ENCODE measurements around the gene COPB2.
"Not testable (repeated sequence)": the region's sequence is repeated elsewhere in the genome, so short reads cannot be mapped to it uniquely, and the experiment has no call there.

The COPB2 gene

DNA sequence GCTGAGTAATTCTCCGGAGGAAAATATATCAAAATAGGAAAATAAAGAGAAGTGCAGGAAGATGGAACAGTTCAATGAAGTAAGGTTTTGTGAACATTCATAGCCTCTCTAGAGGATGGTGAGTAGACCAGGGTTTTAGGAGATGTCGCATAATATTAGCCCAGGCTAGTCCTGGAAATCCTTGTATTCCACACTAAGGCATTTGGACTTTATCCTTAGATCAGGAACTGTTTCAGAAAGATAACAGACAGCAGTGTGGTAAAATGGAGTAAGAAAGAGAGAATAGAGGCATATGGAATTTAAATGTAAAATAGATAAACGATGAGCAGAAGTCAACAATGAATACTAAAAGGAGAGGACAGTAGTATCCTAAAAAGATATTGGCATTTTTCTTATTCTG is 12.1 kb downstream of the COPB2 start:
- no peak for DNase-seq

DNA sequence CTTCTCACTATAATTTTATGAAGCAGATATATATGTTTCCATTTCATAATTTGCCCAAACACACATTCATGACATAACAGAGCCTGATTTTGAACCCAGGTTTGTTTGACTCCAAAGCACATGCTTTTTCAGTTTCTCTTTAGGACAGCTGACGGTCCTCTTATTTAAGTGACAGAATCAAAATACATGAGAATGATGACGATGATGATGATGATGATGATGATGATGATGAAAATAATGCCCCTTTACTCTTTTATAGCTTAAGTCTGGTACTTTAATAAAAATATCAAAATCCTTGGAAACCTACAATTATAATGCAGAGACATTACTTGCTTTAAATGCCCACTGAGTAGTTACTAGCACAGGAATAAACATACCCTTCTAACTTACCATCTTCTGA is 15.3 kb downstream of the COPB2 start:
- DNase-seq: no peak

DNA sequence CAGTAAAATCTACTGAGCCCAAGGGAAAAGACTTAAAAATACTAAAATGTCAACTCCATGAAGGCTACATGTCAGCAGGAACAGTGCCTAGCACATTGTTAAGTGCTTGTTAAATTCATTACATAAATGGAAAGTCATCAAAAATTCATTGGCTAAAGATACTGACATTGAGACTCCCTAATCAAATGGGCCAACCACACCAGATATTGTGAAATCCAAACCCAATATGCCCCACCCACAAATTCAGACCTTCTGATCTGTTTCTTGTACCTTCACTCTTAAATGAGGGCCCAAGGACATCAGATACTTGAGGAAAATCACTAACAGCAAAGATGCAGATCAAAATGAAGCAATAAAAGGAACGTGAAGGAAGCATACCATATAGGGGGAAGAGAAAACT is 24.9 kb downstream of the COPB2 start:
- no peak for DNase-seq

DNA sequence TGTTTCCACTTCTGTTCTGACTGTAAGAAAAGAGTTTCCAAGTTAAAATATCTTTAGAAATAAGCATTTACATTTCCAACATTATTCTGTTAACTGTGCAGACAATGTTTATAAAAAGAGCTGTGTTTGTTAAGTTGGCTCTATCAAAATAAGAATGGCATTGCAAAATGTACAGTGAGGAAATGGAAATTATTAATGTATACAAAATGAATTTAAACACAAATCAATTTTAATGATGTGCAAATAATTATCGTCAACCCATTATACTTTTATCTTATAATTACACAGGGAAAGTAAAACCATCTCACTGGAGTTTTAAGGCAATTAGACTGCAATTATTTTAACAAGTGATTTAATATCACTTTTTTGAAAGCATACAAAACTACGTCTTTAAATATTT is 28.2 kb downstream of the COPB2 start:
- no peak for DNase-seq

DNA sequence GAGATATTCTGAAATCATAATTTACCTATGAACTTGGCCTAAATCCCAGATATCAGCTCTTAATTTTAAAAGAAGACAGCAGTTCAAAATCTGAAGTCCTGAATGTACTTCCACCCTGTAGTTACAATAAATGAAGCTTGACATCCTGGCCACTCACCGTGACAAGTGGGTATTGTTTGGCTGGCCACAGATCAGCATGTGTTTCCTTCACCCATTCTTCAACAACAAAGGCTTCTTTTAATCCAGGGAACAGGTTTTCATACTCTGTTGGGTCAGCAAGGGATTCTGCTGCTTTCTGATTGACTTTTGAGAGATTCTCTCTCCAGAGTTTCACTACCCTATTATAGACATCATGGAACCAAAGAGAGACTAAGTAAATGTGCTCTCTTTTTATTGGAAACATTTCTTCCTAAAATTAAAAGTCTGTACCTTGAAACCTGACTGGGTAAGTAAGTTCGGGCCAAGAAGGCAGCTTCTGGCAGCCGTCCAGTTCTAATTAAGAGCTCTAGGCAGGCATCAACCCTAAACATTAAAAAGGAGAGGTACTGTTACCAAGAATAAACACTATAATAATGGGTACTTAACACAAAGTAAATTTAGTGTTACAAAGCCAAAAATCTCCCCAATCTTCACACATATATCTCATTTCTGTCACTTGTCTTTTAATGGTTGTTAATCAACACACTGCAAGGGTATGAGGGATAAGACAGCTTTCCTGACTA is 30.4 kb downstream of the COPB2 start:
- DNase-seq: no peak

DNA sequence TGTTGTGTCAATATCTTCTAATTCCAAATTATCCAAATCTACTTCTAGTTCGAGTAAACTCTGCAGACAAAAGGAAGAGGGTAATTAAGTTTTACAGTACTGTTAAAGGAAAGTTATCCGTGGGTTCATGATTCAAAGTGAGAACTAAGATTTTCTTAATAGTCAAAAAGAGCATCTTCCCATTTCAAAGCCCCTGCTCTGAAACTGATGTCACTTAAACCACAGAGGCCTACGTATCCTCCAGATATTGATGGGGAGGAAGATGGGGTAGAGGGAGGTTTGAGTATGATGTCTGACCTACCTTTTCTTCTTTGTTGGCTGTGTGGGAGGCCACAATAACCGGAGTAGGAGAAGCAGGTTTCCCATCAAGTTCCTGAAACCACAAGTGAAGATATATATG is 31.5 kb downstream of the COPB2 start:
- DNase-seq: no peak

DNA sequence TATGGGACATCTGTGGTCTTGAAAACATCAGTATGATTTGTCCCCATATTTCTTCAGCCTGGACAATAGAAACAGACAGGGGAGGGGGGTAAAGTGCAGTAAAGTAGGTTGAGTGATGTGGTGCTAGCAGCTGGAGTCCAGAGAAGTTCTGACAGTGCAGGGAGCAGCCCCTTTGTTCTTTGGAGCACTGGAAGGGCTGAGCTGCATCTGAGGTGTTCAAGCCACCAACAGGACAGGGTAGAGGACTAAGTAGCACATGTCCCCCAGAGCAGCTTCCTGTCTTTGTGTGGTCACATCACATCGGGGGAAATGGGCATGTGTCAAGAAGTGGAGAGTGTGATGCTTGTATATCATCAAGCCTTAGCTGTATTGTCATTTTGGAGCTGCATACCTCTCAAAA is 33.6 kb downstream of the COPB2 start:
- no peak for DNase-seq

DNA sequence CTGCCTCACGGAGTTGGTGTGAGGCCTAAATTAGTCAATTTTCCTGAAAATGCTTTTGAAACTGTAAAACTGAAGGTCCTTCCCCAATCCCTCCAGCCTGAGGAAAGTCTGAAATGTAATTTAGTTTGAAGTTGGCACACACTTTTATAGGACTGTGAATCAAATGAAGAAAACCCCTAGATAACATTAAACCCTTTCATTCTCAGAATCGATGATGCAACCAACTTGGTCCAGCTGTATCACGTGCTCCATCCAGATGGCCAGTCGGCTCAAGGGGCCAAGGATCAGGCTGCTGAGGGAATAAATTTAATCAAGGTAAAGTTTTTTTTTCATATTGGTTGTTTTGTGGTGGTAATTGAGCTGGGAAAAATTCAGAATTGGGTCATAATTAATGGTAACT is 34.0 kb downstream of the COPB2 start:
- DNase-seq: no peak

DNA sequence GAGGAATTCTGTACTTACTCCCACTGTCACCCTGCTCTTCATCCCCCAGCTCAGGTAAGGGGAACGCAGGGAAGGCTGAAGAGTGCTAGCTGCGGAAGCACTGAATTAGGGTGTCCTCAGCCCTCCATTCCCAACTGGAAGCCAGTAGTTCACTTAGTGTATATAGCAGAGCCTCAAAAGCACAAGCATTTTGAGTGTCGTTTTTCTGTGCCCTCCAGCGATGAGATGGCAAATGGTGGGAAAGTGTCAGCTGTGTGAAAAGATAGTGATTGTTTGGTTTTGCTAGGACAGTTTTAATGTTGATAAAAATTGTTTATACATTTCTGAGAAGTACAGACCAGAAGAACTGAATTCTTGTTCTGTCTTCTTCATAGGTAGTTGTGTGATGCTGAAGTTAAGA is 34.8 kb downstream of the COPB2 start:
- DNase-seq: no peak

DNA sequence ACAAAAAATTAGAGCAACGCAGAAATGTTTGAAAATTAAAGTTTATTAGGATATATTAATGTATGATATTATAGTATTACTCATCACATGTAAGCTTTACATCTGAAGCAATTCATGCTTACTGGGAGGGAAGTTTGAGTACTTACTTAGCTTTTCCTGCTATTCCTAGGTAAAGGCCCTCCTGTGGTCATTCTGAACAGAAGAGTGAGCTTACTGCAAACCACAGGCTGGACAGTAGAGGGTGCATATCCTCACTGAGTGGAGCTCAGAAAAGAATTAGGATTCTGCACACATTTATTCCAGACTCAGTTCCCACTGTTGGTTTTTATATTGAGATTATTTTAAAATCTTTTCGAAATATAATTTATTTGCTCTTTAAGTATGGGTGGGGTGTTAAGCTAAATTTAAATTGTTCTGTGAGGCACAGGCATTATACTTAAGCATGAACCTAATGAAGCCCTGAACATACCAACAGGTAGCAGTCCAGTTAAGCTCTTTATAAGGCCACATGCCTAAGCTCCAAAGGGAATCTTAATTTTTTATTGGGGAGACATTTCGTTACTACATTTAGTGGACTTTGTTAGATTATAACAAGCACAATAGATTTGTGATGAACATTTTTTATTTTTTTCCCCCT is 35.4 kb downstream of the COPB2 start:
- DNase-seq: peak; percentile 31 to 58

DNA sequence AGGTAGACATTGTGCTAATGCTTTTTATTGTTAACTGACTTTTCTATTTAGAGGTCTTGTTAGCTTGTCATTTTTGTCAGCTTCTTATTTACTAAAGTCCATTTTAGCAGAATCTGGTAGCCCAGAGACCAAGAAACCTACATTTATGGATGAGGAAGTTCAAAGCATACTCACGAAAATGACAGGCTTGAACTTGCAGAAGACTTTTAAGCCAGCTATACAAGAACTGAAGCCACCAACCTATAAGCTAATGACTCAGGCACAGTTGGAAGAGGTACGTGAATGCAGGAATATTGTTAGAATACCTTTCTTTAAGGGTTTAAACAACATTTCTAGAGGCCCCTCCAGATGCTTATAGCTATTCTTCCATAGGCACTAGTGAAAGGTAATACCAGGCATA is 42.7 kb downstream of the COPB2 start:
- DNase-seq: no peak

DNA sequence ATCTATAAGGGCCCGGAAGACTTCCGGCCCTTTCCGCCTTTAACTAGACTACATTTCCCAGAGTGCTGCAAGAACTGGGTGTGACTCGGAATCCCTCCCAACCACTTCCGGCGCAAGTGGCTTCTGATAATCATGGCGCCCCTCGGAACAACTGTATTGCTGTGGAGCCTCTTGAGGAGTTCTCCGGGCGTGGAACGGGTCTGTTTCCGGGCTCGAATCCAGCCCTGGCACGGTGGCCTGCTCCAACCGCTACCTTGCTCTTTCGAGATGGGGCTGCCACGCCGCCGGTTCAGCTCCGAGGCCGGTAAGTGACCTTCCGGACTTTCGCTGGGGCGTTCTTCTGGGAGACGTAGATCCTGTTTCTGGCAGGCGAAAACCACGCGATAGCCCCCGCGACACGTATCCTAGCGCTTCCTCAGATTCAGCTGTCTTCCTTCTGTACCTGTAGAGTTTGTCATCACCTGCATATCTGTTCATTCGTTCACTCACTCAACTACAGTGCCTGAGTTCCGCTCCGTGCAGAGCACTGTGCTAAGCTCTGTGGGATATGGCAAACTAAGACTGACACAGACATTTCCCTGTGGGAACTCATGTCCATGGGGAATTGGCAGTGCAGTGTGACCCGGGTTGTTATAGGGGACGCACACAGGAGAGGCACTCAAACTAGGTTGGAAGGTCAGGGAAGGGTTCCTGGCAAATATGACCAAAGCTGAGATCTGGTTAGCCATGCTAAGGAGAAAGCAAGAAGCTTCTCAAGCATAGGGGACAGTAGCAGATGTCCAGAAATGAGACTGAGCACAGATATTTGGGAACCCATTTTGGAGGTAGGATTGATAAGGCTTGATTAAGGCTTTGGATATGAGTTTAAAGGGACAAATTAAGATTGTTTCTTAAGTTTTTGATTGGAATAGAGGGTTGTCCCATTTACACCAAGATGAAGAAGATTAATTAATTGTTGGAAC is 45.3 kb downstream of the COPB2 start, which contains the start of gene MRPS22:
Gene MRPS22 (plus strand): TSS at position 126 of the 962 bp plus-strand sequence. CDS start 7 bp downstream, at position 133.
- peak; percentile 82 to 92 for DNase-seq

DNA sequence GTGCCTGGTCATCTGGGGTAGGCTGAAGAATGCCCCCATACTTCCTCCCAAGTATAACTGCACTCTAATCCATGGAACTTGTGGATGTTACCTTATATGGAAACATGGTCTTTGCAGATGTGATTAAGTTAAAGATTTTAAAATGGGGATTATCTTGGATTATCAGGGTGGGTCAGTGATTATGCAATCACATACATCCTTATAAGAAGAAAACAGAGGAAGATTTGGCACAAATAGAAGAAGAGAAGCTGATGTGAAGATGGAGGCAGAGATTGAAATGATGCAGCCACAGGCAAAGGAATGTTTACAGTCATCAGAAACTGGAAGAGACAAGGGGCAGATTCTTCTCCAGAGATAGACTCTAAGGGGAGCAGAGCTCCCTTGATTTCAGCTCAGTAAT is 47.4 kb downstream of the COPB2 start:
- DNase-seq: no peak

DNA sequence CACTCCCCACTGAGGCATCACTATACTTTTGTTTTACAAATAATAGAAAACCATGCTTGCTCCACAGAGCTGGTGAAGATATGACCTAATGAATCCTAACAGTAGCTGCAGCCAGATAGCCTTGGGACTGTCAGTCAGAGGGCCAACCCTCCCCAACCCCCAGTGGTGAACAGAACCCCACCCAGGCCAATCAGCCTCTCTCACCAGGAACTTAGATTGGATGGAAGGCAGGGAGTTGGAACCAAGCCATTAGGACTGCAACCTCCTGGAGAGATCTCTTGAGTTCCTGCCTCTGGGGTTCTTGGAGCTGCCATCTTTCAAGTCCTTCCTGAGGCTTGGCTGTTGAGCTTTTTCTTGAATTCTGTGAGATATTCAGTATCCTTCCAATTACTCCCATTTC is 48.7 kb downstream of the COPB2 start:
- DNase-seq: no peak

DNA sequence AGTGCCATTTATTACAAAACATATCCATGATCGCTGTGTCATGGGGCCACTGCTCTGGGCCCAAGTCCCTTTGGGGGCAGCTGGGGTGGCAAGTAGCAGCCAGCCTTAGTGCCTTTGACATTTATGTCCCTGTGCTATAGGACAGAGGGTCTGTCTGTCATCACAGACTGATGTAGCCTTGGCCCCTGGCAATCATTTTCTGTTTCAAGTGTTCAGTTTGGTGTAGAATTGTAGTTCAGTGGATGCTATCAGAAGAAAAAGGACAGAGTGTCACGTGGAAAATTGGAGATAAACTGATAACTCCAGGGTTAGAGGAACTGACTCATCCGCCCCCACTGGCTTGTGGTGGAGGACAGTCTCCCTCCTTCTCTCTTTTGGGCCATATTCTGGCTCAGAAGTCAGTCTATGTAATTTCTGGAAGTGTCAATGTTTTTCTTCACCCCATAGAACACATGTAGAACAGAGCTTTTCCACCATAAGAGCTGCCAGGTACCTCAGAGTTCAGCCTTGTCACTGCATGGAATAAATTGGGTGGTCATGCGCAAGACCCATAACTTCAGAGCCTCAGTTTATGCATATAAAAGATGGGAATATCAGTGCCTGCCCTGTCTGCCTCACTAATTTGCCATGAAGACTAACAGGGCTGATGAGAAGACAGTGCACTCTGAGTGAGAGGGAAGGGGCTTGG is 50.1 kb downstream of the COPB2 start:
- no peak for DNase-seq

DNA sequence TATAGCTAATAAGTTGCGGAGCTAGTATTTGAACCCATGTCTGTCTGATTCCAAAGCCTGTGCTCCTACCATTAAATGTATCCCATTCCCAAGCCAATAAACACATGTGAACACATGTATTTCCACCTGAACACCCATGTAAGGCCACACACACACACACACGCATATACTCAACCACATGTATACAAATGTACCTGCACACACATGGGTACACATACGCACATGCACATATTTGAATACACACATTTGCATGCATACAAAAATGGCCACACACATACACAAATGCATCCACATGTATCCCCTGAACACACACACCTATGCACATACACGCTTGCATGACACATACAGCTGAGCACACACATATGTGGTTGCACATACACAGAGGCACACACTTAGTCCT is 51.0 kb downstream of the COPB2 start:
- no peak for DNase-seq

DNA sequence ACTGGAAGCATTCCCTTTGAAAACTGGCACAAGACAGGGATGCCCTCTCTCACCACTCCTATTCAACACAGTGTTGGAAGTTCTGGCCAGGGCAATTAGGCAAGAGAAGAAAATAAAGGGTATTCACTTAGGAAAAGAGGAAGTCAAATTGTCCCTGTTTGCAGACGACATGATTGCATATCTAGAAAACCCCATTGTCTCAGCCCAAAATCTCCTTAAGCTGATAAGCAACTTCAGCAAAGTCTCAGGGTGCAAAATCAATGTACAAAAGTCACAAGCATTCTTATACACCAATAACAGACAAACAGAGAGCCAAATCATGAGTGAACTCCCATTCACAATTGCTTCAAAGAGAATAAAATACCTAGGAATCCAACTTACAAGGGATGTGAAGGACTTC is 54.8 kb downstream of the COPB2 start:
- DNase-seq: not testable (repeated sequence)

DNA sequence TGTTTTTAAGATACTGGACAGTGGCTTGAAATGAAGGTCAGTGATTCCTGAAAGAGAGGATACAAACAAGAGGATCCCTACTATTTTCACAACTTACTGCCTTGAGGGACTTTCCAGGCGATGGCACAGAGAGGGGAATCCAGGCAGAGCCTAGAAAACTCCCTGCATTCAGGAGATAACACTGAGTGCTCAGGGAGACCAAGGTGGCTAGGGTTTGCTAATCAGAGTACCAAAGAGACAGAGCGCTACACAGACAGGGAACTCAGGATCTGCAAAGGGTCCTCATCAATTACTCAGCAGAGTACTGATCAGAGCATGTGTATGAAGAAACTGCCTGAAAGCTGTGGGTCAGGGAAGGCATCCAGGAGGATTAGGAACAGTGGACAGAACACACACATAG is 57.4 kb downstream of the COPB2 start:
- no peak for DNase-seq

DNA sequence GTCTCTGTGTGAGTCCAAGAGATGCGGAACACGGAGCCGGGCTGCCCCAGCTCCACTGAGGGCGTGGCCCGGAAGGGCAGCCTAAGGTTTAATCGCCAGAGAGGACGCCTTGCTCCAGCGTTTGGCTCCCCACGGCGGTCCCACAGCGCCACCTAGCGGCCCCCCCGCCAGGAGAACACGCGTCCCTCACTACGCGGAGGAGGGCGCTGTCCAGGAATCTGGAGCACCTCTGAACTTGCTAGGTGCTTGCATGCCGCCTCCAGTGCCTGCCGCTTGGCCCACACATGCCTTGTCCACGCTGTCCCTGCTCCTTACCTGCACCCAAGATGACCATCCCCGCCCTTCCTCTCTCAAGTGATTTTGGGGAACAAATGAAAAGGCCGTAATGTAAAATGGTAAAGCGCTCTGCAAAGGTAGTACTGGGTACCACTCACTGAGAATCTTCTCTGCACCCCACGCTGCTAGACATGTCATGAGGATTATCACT is 60.0 kb downstream of the COPB2 start:
- peak; percentile 76 to 77 for DNase-seq

DNA sequence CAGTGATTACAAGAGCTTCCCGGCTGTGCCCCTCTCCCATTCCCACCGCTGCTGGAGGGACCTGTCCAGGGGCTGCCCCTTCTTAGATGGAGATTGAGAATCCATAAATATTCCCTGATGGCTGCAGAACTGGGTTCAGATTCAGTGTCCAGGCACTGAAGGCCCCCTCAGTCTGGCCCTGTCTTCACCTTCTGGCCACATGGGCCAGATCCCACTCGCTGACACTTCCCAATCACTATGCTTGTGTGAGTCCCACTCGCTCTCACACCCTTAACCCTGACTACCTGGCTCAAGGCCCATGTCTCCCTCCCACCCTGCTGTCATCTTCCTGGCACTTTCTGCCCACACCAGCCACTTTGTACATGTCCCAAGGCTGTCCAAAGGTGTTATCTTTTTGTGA is 61.1 kb downstream of the COPB2 start:
- no peak for DNase-seq

DNA sequence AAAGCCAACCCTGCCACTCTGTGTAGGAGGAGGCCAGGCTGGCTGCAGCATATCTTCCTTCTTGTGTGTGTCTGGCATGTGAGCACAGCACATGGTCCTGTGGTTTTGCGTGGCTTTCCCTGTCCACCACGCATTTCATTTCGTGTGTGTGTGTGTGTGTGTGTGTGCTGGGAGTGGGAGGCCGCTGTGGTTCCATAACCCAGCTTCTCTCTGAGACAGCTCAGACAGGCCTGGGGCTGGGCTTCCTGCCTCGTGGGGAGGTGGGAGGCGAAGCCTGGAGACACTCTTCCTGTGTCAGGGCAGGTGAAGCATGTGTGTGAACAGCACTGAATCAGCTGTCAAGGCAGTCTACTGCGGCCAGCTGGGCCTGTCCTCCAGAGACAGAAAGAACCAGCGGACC is 61.6 kb downstream of the COPB2 start:
- peak in 1 of 2 experiments; percentile 9 for DNase-seq

DNA sequence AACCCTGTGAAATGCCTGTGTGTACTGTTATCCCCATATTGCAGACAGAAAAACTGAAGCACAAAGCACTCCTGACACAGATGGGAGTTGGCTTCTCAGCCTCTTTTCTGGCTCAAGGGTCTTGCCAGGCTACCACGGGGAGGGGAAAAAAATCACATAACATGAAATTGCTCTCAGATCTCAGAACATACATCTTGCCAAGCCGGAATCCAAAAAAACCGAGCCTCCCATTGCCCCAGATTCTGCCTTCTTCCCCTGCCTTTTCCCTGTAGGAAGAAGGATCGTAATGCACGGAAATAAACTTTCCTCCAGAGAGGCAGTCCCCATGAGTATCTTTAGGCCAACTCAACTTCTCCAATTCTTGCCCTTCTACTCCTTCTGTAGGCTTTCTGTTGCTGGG is 62.2 kb downstream of the COPB2 start:
- no peak for DNase-seq

DNA sequence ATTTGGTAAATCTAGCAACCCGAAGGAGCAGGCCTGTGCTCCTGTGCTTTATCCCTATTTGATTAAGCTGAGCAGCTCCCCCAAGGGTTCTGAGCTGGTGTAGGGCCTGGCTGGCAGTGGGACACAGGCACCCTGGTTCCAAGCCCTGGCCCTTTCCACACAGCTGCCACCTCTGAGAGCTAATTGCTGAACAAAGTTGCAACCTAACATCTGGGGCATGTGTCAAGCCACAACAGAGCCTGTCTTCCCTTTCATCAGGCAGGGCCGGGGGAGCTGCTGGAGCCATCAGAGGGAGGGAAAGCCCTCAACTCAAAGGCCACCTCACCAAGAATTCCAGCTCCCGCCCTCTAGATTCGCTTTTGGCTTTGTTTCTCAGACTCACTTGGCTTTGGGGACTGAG is 62.7 kb downstream of the COPB2 start:
- no peak for DNase-seq
